ENCODE measurements around the gene DBH. TPM values are rescaled to one million over a fixed set of nuclear protein-coding genes. Genes with fewer than 3 reads are reported as not detected.

Gene DBH
- total and polyA plus RNA-seq, 2 of the 13 experiments (the other 11 are each of a cell fraction or from before 2014, with no cell fraction given): not detected

DNA sequence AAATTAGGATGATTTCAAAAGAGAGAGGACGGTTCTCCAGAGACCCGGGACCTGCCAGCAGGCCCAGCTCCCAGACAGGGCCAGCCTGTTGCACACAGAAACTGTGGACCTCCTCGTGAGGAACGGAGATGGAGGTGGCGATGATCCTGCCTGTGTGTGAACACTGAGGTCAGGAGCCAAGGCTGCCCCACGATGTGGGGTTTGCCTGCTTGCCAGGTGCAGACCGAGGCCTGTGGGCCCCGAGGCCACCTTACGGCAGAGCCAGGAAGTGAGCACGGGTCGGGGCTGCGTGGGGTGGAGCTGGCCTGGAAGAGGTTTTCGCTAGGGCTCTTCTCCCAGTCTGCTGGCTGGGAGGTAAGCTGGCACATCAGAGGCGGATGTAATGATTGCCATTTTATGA, 31.3 kb upstream of the DBH start:
- Histone ChIP-seq H3K4me1 (ENCODE audit: insufficient read depth, low read length) (no peaks in the 10 kb centered on the region), H3K79me2 (ENCODE audit: insufficient read depth, low read length) (no peaks in the 10 kb centered on the region), H3K9me3 (ENCODE audit: low read length) (no peaks in the 10 kb centered on the region), H3K4me3 (replicated peaks in 1 of 3; ENCODE audit: insufficient read depth in 1 of 3, low read depth in 2 of 3, low read length in 3 of 3) (no peak overlapping the region), H3K27me3 (ENCODE audit: control insufficient read depth in 1 of 2, insufficient read depth in 2 of 2, low read length in 2 of 2) (peaks cover 14 to 57% of the 10 kb centered on the region in 2 experiments), H4K20me1 (ENCODE audit: insufficient read depth, low read length) (0 out of 2 replicates have a peak, but pooled peaks cover 7% of the 10 kb centered on the region), H3K27ac (ENCODE audit: extremely low read length, insufficient read depth, low read length) (no peak overlapping the region), H3K36me3 (replicated peaks in 1 of 2; ENCODE audit: control insufficient read depth in 1 of 2, insufficient read depth in 2 of 2, low read length in 2 of 2) (no peaks in the 10 kb centered on the region), H3K4me2 (ENCODE audit: low read depth, low read length) (no peak overlapping the region), H3K9ac (ENCODE audit: insufficient read depth, low read depth, low read length) (no peak overlapping the region), H2AFZ (ENCODE audit: low read length) (no peak overlapping the region)
- BruUV-seq (replicated peaks): no TSS peak
- intact Hi-C loops (cut with micrococcal nuclease; ENCODE audit: unreplicated experiment): no loop called here
- in situ Hi-C loops (cut with HindIII; ENCODE audit: extremely low pct_ligation_motif_present, low pct_unique_long_range_greater_than_20kb): no loop called here
- FAIRE-seq (no peak), DNase-seq (ENCODE audit: low spot score) (no peak), ATAC-seq (peak; percentile 74)
- WGBS (ENCODE audit: low lambda C conversion rate): 15% methylated on average over 14 of the region's 14 CpGs
- ChIA-PET CTCF (ENCODE audit: low intra/inter-chr PET ratio, low total read pairs) (no interaction called here), POLR2A (no interaction called here)
- TF ChIP-seq, protein P1, sequence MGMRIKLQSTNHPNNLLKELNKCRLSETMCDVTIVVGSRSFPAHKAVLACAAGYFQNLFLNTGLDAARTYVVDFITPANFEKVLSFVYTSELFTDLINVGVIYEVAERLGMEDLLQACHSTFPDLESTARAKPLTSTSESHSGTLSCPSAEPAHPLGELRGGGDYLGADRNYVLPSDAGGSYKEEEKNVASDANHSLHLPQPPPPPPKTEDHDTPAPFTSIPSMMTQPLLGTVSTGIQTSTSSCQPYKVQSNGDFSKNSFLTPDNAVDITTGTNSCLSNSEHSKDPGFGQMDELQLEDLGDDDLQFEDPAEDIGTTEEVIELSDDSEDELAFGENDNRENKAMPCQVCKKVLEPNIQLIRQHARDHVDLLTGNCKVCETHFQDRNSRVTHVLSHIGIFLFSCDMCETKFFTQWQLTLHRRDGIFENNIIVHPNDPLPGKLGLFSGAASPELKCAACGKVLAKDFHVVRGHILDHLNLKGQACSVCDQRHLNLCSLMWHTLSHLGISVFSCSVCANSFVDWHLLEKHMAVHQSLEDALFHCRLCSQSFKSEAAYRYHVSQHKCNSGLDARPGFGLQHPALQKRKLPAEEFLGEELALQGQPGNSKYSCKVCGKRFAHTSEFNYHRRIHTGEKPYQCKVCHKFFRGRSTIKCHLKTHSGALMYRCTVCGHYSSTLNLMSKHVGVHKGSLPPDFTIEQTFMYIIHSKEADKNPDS (CRISPR knock-in tag; IDR thresholded peaks at IDR 0.05): no peak
- TF ChIP-seq ZEB1 (IDR thresholded peaks at IDR 0.05; ENCODE audit: insufficient replicate concordance, low read depth): no peak
- no peak for TF ChIP-seq FOXP1 (IDR thresholded peaks at IDR 0.05)
- TF ChIP-seq FOXP1 (CRISPR knock-in tag; IDR thresholded peaks at IDR 0.05): no peak
- TF ChIP-seq, protein P2, sequence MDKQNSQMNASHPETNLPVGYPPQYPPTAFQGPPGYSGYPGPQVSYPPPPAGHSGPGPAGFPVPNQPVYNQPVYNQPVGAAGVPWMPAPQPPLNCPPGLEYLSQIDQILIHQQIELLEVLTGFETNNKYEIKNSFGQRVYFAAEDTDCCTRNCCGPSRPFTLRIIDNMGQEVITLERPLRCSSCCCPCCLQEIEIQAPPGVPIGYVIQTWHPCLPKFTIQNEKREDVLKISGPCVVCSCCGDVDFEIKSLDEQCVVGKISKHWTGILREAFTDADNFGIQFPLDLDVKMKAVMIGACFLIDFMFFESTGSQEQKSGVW (CRISPR knock-in tag; IDR thresholded peaks at IDR 0.05; ENCODE audit: borderline replicate concordance): no peak
- no peak for TF ChIP-seq RBM39 (IDR thresholded peaks at IDR 0.05; ENCODE audit: low read depth, low read length, poor library complexity, severe bottlenecking)
- TF ChIP-seq KDM1A (CRISPR knock-in tag; IDR thresholded peaks at IDR 0.05): no peak
- TF ChIP-seq SYNCRIP (IDR thresholded peaks at IDR 0.05; ENCODE audit: insufficient read depth, low read depth, low read length): no peak
- no peak for TF ChIP-seq THAP11 (CRISPR knock-in tag; IDR thresholded peaks at IDR 0.05)
- no peak for TF ChIP-seq TMF1 (CRISPR knock-in tag; IDR thresholded peaks at IDR 0.05; ENCODE audit: low read depth)
- TF ChIP-seq ZNF326 (CRISPR knock-in tag; IDR thresholded peaks at IDR 0.05; ENCODE audit: borderline replicate concordance): no peak
- TF ChIP-seq THAP7 (CRISPR knock-in tag; IDR thresholded peaks at IDR 0.05): no peak
- TF ChIP-seq ZSCAN21 (CRISPR knock-in tag; IDR thresholded peaks at IDR 0.05; ENCODE audit: borderline replicate concordance): no peak
- TF ChIP-seq, protein P3, sequence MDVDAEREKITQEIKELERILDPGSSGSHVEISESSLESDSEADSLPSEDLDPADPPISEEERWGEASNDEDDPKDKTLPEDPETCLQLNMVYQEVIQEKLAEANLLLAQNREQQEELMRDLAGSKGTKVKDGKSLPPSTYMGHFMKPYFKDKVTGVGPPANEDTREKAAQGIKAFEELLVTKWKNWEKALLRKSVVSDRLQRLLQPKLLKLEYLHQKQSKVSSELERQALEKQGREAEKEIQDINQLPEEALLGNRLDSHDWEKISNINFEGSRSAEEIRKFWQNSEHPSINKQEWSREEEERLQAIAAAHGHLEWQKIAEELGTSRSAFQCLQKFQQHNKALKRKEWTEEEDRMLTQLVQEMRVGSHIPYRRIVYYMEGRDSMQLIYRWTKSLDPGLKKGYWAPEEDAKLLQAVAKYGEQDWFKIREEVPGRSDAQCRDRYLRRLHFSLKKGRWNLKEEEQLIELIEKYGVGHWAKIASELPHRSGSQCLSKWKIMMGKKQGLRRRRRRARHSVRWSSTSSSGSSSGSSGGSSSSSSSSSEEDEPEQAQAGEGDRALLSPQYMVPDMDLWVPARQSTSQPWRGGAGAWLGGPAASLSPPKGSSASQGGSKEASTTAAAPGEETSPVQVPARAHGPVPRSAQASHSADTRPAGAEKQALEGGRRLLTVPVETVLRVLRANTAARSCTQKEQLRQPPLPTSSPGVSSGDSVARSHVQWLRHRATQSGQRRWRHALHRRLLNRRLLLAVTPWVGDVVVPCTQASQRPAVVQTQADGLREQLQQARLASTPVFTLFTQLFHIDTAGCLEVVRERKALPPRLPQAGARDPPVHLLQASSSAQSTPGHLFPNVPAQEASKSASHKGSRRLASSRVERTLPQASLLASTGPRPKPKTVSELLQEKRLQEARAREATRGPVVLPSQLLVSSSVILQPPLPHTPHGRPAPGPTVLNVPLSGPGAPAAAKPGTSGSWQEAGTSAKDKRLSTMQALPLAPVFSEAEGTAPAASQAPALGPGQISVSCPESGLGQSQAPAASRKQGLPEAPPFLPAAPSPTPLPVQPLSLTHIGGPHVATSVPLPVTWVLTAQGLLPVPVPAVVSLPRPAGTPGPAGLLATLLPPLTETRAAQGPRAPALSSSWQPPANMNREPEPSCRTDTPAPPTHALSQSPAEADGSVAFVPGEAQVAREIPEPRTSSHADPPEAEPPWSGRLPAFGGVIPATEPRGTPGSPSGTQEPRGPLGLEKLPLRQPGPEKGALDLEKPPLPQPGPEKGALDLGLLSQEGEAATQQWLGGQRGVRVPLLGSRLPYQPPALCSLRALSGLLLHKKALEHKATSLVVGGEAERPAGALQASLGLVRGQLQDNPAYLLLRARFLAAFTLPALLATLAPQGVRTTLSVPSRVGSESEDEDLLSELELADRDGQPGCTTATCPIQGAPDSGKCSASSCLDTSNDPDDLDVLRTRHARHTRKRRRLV (CRISPR knock-in tag; IDR thresholded peaks at IDR 0.05): no peak
- no peak for TF ChIP-seq GTF2F1 (IDR thresholded peaks at IDR 0.05; ENCODE audit: low read length)
- TF ChIP-seq, protein P4, sequence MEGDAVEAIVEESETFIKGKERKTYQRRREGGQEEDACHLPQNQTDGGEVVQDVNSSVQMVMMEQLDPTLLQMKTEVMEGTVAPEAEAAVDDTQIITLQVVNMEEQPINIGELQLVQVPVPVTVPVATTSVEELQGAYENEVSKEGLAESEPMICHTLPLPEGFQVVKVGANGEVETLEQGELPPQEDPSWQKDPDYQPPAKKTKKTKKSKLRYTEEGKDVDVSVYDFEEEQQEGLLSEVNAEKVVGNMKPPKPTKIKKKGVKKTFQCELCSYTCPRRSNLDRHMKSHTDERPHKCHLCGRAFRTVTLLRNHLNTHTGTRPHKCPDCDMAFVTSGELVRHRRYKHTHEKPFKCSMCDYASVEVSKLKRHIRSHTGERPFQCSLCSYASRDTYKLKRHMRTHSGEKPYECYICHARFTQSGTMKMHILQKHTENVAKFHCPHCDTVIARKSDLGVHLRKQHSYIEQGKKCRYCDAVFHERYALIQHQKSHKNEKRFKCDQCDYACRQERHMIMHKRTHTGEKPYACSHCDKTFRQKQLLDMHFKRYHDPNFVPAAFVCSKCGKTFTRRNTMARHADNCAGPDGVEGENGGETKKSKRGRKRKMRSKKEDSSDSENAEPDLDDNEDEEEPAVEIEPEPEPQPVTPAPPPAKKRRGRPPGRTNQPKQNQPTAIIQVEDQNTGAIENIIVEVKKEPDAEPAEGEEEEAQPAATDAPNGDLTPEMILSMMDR (CRISPR knock-in tag; IDR thresholded peaks at IDR 0.05): 0 out of 2 replicates have a peak, but pooled peaks have one; percentile 15

Measured in HepG2 (cell line).